Measurements from ENCODE around the gene MED12L. TPM values are rescaled to one million over a fixed set of nuclear protein-coding genes. Genes with fewer than 3 reads are reported as not detected.

MED12L gene
- total RNA-seq, 4 donors from 2014 or later, result 1.6 to 23.7 (median 4.0) TPM

DNA sequence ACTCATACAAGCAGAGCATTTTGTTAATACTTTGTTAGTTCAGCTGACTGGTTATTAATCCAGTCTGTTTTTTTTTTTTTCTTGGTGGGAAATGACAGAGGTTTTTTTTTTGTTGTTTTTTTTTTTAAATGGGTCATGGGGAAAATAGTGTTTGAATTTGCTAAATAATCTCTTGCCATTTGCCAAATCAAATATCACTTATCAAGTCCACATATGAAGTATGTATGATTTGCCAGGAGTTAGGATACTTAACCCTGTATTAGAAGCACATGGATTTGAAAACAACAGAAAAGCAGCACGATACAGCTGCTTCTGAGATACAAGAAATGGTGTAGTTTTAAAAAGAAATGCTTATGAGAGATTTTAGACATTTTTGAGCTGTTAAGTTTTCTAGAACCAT is 171.3 kb downstream of the MED12L start:
- intact Hi-C loops (cut with DNase I), result no loop called here
- no peak overlapping the region for H3K27ac ChIP-seq
- H3K36me3 ChIP-seq, result no peaks in the 10 kb centered on the region
- no peaks in the 10 kb centered on the region for H3K9me3 ChIP-seq
- no peak overlapping the region for H3K4me3 ChIP-seq (replicated peaks in 1 of 3)
- DNase-seq, result no peak
- TF ChIP-seq, protein P1, sequence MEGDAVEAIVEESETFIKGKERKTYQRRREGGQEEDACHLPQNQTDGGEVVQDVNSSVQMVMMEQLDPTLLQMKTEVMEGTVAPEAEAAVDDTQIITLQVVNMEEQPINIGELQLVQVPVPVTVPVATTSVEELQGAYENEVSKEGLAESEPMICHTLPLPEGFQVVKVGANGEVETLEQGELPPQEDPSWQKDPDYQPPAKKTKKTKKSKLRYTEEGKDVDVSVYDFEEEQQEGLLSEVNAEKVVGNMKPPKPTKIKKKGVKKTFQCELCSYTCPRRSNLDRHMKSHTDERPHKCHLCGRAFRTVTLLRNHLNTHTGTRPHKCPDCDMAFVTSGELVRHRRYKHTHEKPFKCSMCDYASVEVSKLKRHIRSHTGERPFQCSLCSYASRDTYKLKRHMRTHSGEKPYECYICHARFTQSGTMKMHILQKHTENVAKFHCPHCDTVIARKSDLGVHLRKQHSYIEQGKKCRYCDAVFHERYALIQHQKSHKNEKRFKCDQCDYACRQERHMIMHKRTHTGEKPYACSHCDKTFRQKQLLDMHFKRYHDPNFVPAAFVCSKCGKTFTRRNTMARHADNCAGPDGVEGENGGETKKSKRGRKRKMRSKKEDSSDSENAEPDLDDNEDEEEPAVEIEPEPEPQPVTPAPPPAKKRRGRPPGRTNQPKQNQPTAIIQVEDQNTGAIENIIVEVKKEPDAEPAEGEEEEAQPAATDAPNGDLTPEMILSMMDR (IDR thresholded peaks at IDR 0.05), result no peak
- TF ChIP-seq POLR2A (IDR thresholded peaks at IDR 0.05), result no peak
- H3K27me3 ChIP-seq, result no peaks in the 10 kb centered on the region
- WGBS, 2 donors, result 73 to 80% methylated on average over 1 of the region's 1 CpG
- no peaks in the 10 kb centered on the region for H3K4me1 ChIP-seq

DNA sequence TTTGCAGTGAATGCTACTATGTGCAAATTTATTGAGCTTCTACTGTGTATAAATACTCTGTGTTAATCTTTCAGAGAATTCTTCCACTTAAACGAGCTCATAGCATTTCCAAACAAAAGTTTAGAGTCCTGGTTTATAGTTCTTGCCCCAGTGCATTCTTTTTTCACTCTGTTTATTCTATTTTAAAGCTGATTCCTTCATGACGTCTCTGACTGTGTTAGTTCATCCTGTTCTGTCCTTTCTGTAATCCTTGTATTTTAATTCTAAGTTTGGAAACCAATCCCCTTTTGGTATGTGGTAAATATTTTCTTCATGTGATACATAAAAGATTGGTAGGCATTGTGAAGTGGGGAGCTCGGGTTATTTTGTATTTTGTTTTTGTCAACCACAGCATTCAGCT is 174.2 kb downstream of the MED12L start:
- intact Hi-C loops (cut with DNase I), result no loop called here
- no peaks in the 10 kb centered on the region for H3K27me3 ChIP-seq
- no peak for DNase-seq
- TF ChIP-seq POLR2A (IDR thresholded peaks at IDR 0.05), result no peak
- TF ChIP-seq, protein P1 (IDR thresholded peaks at IDR 0.05), result no peak
- H3K4me3 ChIP-seq (replicated peaks in 1 of 3), result no peak overlapping the region
- H3K4me1 ChIP-seq, result no peaks in the 10 kb centered on the region
- H3K36me3 ChIP-seq, result no peaks in the 10 kb centered on the region
- H3K9me3 ChIP-seq, result no peaks in the 10 kb centered on the region
- 65 to 69% methylated on average over 3 of the region's 3 CpGs for WGBS, 2 donors
- H3K27ac ChIP-seq, result no peak overlapping the region

DNA sequence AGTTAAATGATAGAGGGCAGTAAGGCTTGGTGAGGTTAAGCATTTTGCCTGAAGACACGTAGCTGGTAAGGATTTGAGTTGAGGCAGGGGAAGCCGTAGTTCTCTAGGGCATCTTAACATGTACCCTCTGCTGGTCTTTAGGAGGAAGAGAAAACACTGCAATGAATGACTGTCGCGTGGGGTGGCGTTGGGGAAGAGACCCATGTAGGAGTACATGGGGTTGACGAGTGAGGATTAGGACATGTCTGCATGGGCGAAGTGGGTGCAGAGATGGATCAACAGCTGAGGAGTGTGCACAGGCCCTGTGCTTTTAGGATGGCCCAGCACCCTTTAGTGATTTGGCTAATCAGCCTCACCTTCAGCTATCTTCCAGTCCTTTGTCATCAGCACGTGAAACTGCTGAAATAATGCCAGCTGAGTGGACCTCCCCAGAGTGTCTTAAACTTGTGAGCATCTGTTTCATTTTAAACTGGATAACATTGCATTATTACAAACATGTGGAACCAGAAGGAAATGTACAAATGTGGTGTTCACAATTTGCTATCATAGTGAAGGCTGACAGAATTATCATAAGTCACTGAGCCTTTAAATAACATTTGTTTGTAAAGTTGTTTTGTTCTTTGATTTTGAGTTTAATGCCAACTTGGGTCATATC is 177.5 kb downstream of the MED12L start:
- DNase-seq, result no peak
- WGBS, 2 donors, result 81 to 86% methylated on average over 8 of the region's 8 CpGs

DNA sequence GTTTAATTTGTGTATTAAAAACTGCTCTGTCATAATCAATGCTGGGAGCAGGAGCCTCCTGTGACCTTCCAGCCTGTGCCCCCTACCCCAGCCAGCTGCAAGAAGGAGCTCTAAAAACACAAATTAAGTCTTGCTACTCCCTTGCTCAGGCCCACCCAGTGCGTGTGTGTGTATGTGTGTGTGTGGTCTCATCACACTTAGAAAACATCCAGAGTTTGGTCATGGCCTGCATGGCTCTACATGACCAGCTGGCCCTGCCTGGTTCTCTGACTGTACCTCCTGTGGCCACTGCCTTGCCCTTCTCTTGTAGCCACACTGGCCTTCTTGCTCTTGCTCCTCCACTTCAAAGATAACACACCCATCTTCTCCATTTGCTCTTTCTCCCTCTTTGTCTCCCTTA is 179.1 kb downstream of the MED12L start:
- no peak for TF ChIP-seq POLR2A (IDR thresholded peaks at IDR 0.05)
- TF ChIP-seq, protein P1 (IDR thresholded peaks at IDR 0.05), result no peak
- WGBS, 2 donors, result 83 to 100% methylated on average over 1 of the region's 1 CpG
- intact Hi-C loops (cut with DNase I), result no loop called here
- no peaks in the 10 kb centered on the region for H3K9me3 ChIP-seq
- DNase-seq, result no peak
- H3K4me3 ChIP-seq (replicated peaks in 1 of 3), result no peak overlapping the region
- H3K27me3 ChIP-seq, result no peaks in the 10 kb centered on the region
- H3K4me1 ChIP-seq, result no peaks in the 10 kb centered on the region
- no peak overlapping the region for H3K27ac ChIP-seq
- no peaks in the 10 kb centered on the region for H3K36me3 ChIP-seq

More for the DNA sequence above, 177.5 kb downstream of the MED12L start:
- Histone ChIP-seq H3K36me3 (no peaks in the 10 kb centered on the region), H3K4me1 (no peaks in the 10 kb centered on the region), H3K27ac (no peak overlapping the region), H3K9me3 (no peaks in the 10 kb centered on the region), H3K4me3 (replicated peaks in 1 of 3) (no peak overlapping the region), H3K27me3 (no peaks in the 10 kb centered on the region)
- intact Hi-C loops (cut with DNase I), result no loop called here
- TF ChIP-seq POLR2A (IDR thresholded peaks at IDR 0.05), result no peak
- TF ChIP-seq, protein P1 (IDR thresholded peaks at IDR 0.05), result no peak

DNA sequence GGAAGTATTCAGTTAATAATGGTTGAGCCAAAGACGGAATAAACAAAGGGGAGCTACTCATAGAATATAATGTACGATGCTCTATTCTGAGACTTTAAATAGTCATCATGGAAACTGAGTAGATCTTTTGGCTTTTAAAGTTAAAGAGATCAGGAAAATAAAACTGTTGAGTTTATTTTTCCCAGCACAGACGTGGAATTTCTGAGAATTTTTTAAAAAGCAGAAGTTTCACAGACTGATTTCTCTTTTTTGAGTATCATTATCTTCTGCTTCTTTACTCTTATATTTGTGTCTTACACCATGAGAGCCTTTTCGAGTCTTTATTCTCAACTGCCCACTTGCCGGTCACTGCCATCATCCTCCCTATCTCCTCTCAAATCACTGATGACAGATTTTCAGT is 179.7 kb downstream of the MED12L start:
- TF ChIP-seq, protein P1 (IDR thresholded peaks at IDR 0.05), result no peak
- no peak for TF ChIP-seq POLR2A (IDR thresholded peaks at IDR 0.05)
- Histone ChIP-seq H3K27ac (no peak overlapping the region), H3K9me3 (no peaks in the 10 kb centered on the region), H3K4me1 (no peaks in the 10 kb centered on the region), H3K36me3 (no peaks in the 10 kb centered on the region), H3K4me3 (replicated peaks in 1 of 3) (no peak overlapping the region), H3K27me3 (no peaks in the 10 kb centered on the region)
- DNase-seq, result no peak
- WGBS, 2 donors, result 88 to 96% methylated on average over 5 of the region's 5 CpGs
- intact Hi-C loops (cut with DNase I), result no loop called here

All from thyroid gland (tissue), 4 donors.